CD4-positive, alpha-beta T cell treated with Interleukin-4 for 1 hour (primary cell): ENCODE measurements around the gene BCL11A.

Experiments used
- DNase-seq, 2 donors: peaks; one replicate each; pipeline ENCODE4 v3.0.0-alpha.2; 2020 to 2022

Gene BCL11A

GRCh38 chr2:60453872-60454271, 99.6 kb downstream of the BCL11A start:
- DNase-seq, result no peak

GRCh38 chr2:60453301-60453700, 100.2 kb downstream of the BCL11A start:
- DNase-seq, result no peak

DNA sequence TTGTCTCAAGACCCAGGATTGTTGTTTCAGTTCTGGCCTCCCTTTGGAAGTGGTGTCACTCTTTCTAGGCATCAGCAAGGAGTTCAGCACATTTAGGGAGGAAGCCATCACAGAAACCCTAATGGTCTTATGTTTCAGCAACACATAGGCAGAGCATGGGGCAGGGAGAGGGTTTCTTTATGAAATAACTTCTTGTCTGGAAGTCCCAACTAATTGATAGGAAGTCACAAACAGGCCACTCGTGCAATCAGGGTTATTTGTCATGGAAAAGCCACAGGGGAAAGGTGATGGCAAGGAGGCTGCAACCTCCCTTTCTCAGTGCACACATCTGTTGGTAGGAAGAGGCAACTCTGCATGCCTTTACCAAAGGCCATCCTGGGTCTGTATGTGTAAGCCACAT, 103.0 kb downstream of the BCL11A start:
- no peak for DNase-seq

GRCh38 chr2:60447943-60448342, 105.5 kb downstream of the BCL11A start:
- no peak for DNase-seq

DNA sequence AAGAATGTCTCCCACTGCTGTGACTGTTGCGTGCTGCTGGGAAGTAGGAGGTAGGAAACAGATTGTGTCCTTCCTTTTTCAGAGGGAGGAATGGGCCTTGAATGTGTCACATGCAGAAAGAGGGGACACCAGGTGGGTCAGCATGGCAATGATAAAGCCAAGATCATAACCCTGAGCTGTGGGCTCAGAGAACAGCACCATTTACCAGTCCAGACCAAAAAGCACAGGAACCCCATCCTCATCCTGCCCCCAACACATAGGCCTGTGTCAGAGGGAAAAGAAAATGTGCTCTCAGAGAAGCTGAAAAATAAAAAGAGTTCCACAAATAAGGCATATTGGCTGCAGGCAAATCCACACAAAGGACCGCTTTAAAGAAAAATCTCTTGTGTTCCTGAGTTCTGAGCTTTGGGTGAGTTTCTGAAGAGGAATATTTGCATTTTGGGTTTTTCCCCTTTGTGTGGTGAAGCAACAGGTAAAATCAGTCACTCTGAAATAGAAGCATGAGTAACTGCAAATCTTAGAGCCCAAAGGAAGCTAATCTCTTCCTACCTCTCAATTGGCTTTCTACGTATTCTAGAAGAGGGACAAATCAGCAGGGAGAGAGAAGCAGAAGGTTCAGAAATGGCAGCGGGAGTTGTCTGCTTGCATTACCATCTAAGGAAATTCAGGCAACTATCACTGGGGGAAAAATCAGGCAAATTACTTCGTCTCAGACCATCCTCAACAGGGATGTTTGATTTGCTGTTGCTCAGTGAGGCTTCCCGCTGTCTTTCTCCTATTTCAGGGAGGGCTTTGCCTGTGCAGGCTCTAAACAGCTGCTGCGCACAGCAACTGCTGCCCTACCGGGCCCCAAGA, 106.8 kb downstream of the BCL11A start:
- no peak for DNase-seq

DNA sequence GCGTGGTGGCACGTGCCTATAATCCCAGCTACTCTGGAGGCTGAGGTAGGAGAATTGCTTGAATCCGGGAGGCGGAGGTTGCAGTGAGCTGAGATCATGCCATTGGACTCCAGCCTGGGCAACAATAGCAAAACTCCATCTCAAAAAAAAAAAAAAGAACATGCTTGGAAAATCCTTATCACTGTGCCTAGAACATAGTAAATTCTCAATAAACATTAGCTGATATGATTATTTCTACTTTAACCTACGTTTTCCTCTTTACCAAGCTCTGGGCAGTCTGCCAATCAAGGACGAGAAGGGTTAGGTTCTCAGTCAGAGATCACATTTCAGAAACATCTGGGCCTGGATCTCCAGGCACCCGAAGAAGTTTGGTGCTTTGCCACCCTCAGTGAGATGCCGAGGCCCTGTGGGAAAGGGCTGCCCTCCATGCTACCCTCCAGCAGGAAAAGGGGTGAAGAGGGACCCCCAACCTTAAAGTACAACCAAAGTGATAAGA, 107.7 kb downstream of the BCL11A start:
- no peak for DNase-seq

- no peak for DNase-seq
Measured at GRCh38 chr2:60442608-60443007, 110.8 kb downstream of the BCL11A start.

GRCh38 chr2:60441800-60442199, 111.7 kb downstream of the BCL11A start:
- DNase-seq, result no peak

- DNase-seq, result no peak
Measured at GRCh38 chr2:60440767-60441163, 112.7 kb downstream of the BCL11A start.

- no peak for DNase-seq
Measured at GRCh38 chr2:60440079-60440766, 113.2 kb downstream of the BCL11A start.

GRCh38 chr2:60439219-60439974, 114.1 kb downstream of the BCL11A start:
- DNase-seq, result peak; percentile 24 to 85

GRCh38 chr2:60438653-60439052, 114.8 kb downstream of the BCL11A start:
- DNase-seq, result no peak

DNA sequence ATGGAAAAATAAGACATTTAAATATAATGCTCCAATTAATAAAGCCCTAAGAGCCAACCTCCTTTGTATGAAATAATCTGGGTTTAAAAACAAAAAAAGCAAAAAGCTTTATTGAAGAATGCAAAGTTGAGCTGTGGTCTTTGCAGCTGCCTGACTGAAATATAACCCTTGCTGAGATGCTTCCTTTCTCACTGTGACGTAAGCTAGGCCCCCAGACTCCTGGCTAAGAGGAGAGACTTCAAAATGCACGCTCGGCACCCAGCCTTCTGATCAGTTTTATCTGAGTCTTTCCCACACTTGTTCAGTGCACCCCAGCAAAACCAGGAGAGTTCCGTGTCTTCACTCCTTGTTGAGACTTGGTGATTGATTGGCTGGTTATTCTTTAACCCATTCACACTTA, 115.3 kb downstream of the BCL11A start:
- DNase-seq, result no peak

GRCh38 chr2:60437080-60437696, 116.3 kb downstream of the BCL11A start:
- DNase-seq, result no peak

- no peak for DNase-seq
Measured at GRCh38 chr2:60433018-60433596, 120.3 kb downstream of the BCL11A start.

- DNase-seq, result no peak
Measured at GRCh38 chr2:60432035-60432601, 121.3 kb downstream of the BCL11A start.

DNA sequence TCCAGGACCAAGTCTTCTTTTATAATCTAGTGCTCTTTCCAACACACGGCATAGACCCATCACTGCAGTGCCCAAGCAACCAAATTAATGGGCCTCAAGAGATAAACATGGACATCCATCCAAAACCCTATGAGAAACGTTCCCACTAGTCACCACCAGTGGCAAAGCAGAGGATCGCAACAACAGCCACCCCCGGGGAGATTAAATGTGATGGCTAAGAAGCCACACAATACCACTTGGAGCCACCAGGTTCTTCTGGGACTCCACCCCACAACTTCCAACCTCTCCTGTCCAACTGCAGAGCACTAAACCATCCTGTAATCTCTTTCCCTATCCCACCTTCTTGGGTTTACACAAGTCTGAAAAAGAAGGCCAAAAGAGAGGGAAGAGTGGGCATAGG, 123.8 kb downstream of the BCL11A start:
- DNase-seq, result no peak

DNA sequence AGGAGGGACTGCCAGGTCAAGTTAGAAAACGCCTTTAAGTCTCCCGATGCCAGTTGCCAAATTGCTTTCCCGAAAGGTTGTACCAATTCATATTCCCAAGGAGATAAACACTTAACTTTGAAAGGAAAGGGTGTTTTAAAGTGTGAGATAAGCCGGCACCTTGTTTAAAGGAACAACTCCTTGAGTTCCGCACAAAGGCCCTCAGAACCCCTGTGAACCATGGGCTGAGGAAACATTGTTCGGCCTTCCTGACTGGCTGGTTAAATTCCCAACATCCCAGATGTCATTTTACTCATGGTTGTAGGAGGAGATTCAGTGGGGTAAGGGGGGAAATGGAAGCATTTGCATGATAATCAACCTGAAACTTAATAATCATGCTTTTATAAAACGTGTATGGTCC, 126.6 kb downstream of the BCL11A start:
- no peak for DNase-seq

- DNase-seq, result no peak
Measured at GRCh38 chr2:60426341-60426740, 127.1 kb downstream of the BCL11A start.

- DNase-seq, result no peak
Measured at GRCh38 chr2:60424233-60424632, 129.2 kb downstream of the BCL11A start.

DNA sequence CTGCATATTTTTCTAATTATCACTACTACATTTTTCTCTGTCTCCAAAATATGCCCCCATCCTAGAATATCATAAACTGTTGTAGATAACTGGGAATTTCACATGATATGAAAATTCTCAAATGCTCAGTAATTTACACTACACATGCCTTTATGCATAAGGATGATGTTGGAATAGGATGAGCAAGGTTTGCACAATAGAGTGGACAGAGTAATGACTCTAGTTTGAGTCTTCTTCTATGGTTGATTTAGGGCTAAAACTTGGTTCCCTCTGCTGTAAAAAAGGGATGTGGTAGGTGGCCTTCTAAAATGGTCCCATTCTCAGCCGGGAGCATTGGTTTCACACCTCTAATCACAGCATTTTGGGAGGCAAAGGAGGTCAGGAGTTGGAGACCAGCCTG, 129.9 kb downstream of the BCL11A start:
- no peak for DNase-seq

GRCh38 chr2:60422826-60423483, 130.5 kb downstream of the BCL11A start:
- DNase-seq, result no peak
